Neural progenitor cell (in vitro differentiated cells): Measurements from ENCODE around the gene THBS1.

Source experiments
- CTCF ChIP-seq: fragments of 200-600 bp; sonication (generic); IDR thresholded peaks from 2 replicates; pipeline ENCODE4 v1.5.1; 2017; ENCODE audit warnings: antibody characterized with exemption, mild to moderate bottlenecking
- EZH2phosphoT487 ChIP-seq: fragments of 200-600 bp; sonication (generic); IDR thresholded peaks from 2 replicates; pipeline ENCODE4 v1.6.1; 2017; ENCODE audit warnings: antibody characterized with exemption

GRCh38 chr15:39589815-39590644 is 9.2 kb downstream of the THBS1 start:
- TF ChIP-seq CTCF (no peak), EZH2phosphoT487 (no peak)
